ENCODE measurements around the gene INTS13.
A peak's percentile ranks its signal among the peaks of the same experiment; 100 is the strongest.
"Not testable (repeated sequence)": the region's sequence is repeated elsewhere in the genome, so short reads cannot be mapped to it uniquely, and the experiment has no call there.

The INTS13 gene

GRCh38 chr12:26878661-26879119 is 59.1 kb downstream of the INTS13 start:
- DNase-seq = peak; percentile 10 to 81 (median 53)
- intact Hi-C loops (cut with DNase I) = no loop called here

DNA sequence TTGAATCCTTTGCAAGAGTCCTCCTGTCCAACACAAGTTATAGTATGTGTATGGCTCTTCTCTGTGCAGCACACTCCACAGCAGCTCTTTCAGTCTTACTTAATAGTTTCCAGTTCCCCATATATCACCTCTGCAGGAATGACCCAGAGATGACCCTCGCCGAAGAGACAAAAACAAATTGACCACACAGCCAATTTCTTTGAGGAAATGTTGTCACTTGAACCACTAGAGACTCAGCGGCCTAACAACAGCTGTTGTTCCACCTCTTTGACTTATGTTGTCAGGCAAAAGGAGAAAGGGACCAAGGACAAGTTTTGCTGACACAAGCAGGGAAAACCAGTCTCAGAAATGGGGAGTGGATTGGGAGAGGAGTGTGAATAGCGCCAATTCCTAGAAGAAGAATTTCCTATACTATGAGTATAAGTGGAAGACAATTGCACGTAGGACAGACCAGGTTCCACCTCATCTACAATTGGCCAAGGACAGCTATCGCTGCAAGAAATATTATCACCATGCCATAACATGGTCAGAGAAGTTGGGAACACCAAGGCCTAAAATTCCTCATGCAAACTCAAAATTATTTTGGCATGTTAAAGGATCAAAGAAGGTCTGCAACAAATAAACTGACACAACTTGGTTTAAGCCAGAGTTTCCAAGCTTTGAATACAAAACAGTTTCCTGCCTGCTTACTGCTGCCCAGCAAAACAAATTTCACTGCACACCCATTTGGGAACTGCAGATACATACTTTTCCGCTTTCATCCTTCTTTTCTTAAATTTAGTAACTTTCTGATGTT is 63.1 kb downstream of the INTS13 start:
- intact Hi-C loops (cut with DNase I) = no loop called here
- no peak for DNase-seq

GRCh38 chr12:26872625-26873024 is 65.2 kb downstream of the INTS13 start:
- intact Hi-C loops (cut with DNase I) = no loop called here
- no peak for DNase-seq

DNA sequence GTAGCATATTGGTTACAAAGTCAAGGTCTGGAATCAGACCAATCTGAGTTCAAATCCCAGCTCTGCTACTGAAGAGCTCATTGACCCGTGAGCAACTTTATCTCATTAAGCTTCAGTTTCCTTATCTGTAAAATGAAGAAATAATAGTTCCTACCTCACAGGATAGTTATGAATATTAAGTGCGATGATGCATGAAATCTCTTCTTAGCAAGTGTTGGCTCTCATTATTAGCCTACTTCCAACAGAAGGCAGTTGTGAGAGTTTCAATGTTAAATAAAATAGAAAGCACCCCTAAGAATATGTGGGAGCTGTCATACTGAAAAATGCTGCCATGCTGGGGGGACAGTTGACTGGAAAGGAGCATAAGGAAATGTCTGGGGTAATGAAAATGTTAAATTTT is 65.8 kb downstream of the INTS13 start:
- intact Hi-C loops (cut with DNase I) = no loop called here
- DNase-seq = no peak

DNA sequence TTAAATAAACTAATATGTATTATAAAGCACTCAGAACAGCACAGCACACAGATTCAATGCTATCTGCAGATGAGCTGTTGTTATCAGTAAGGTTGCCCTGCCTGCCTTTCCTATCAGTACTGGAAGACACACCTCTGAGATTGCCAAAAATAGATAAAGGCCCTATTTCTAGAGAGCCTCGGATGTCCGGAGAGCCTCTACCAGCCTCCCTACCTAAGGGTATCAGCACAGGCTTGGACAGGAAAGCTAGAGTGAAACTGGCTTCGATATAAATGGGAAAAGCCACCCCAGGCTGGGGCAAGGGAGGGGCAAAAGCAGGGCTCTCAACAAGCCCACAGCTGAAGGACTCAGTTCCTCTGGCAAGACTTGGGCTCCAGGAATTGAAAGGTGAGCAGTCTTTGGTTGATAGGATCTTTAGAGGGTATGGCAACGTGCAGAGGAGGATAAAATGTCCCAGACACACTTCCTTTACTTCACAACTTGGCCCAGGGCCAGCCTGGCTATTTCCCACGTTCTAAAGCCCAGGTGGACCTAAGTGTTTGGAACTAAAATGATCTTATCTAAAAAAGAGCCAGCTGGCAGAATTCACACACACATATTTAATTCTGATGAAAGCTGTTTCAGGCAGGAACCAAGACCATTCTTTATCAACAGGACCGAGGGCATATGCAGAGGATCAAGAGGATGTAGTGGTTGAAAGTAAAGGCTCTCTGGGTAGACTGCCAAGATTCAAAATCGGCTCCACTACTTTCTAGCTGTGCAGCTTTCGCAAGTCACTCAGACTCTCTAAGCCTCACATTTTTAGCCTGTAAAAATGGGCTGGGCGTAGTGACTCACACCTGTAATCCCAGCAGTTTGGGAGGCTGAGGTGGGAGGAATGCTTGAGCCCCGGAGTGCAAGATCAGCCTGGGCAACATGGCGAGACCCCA is 67.0 kb downstream of the INTS13 start:
- DNase-seq = peak in 33 of 42 donors; percentile 4 to 79 (median 29)
- intact Hi-C loops (cut with DNase I) = no loop called here

DNA sequence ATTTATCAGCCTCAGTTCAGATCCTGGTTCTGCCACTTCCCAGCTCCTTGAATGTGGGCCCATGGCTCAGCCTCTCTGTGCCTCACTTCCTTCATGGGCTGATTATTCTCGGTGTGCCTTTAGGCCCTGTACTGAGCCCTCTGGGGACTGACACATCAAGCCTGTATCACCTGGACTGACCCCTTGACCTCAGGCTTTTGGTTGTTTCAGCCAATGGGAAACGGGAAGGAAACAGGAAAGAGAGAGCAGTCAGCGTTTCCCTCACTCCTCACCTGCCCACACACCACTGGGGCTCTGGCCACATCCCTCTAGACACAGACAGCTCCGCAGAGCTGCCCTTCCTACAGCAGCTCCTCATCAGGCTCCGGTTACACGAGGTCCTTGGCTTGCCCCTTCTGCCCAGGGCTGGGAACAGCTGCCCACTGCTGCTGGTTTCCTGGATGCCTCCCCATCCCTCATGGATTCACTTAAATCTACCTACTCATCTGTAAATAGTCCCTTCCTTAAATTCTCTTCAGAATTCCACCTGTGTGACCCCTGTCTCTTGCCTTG is 67.8 kb downstream of the INTS13 start:
- DNase-seq = no peak
- intact Hi-C loops (cut with DNase I) = no loop called here

DNA sequence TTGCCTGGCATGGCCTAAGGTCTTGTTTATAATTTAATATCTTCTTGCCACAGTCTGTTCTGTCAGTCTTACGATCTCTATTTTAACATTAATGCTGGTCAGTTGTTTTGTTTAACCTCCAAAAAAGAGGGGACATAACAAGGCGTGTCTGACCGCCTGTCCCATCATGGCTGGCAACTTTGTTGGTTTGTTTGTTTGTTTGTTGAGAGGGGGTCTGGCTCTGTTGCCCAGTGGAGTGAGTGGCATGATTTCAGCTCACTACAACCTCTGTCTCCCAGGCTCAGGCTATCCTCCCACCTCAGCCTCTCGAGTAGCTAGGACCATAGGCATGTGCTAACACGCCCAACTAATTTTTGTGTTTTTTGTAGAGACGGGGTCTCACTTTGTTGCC is 68.7 kb downstream of the INTS13 start:
- no peak for DNase-seq
- intact Hi-C loops (cut with DNase I) = no loop called here

DNA sequence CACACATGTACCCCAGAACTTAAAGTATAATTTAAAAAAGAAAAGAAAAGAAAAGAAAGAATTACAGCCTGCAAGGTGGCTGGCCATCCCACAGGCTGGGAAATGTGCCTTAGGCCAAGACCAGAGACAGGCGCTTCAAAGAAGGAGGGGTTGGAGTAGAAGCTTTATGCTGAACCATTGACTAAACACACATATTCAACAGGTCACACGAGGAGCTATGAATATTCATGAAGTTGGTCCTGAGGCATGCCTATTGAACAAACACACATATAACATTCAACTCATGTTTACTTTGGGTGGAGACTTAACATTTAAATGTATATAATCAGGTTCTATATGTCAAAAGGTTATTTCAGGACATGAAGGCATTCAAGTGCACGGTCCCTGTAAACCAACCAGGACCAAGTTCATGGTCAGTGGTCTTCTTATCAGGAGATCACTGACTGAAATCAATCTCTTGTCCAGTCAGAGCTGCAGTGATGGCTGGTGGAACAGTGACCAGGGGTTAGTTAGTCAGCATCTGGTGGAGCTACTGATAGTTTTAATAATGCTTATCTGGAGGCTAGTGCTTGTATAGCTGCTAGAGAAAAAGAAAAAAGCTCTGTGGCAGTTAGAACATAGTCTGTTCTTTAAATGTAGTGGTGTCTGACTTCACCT is 69.2 kb downstream of the INTS13 start:
- no peak for DNase-seq
- intact Hi-C loops (cut with DNase I) = no loop called here

- DNase-seq = no peak
- intact Hi-C loops (cut with DNase I) = no loop called here
These were observed 70.7 kb downstream of the INTS13 start for GRCh38 chr12:26867080-26867479.

DNA sequence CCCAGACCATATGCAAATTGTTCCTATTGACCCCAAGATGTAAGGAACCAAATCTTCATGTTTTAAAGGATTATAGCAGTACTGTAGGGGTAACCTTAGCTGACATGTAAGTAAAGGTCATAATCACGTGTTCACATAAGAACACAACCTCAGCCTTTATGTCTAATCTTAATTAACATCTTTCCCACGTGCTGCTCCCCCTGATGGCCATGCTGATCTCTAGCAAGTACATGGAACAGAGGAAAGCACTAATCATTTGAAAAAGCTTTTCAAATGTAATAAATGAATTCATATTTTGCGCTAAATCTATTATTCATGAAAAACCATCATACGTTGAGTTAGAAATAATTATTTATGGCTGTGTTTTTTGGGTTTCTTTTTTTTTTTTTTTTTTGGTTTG is 74.3 kb downstream of the INTS13 start:
- intact Hi-C loops (cut with DNase I) = no loop called here
- DNase-seq = no peak

DNA sequence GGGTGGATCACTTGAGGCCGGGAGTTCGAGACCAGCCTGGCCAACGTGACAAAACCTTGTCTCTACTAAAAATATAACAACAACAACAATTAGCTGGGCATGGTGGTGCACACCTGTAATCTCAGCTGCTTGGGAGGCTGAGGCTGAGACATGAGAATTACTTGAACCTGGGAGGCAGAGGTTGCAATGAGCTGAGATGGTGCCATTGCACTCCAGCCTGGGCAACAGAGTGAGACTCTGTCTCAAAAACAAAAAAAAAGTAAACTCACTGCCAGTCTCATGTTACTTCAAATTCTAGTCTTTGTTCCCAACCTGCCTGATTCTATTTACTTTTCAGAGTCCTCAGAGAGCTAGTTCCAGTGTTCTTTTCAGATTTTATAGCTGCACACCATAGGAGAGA is 75.0 kb downstream of the INTS13 start:
- intact Hi-C loops (cut with DNase I); DNase-seq: not testable (repeated sequence)

GRCh38 chr12:26861690-26862089 is 76.1 kb downstream of the INTS13 start:
- intact Hi-C loops (cut with DNase I) = no loop called here
- DNase-seq = no peak

DNA sequence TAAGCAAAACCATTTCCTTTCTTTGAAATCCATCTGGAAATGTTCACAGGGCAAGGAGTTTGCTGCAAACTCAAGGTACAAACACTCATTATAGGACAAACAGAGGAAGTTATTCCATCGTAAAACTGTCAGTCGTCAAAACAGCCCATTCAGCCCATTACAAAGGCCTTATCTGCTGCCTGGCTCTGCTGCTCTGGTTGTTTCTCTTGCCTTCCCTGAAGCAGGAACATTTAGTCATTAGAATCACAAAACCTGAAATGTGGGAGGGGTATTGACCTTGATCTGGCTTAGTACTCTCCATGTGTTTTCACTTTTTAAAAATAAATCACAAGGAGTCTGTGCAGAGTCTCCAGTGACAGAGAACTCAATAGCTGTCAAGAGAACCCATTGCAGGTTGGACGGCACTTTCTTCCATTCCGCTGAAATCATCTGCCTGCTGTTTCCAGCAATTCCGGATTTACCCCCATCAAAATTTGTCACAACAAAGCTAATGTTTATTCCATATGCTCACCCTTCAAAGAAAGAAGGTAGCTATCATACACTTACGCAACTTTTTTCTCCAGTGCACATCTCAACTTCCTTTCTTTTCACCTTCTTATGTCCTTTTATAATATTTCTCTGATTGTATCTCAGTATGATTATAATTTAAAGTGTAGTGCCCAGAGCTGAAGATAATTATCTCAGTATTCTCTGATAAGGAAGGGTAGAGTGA is 80.2 kb downstream of the INTS13 start:
- intact Hi-C loops (cut with DNase I) = loop anchor here (10.0 kb wide), 2 partner anchors 77 to 157 kb away; partner anchors contain the start of genes FGFR1OP2, INTS13 and TM7SF3

GRCh38 chr12:26855337-26855736 is 82.4 kb downstream of the INTS13 start:
- no peak for DNase-seq
- intact Hi-C loops (cut with DNase I) = loop anchor here (10.0 kb wide), 2 partner anchors 79 to 159 kb away; partner anchors contain the start of genes FGFR1OP2, INTS13 and TM7SF3

More for the DNA sequence above, 80.2 kb downstream of the INTS13 start:
- DNase-seq = no peak

All from head of caudate nucleus (tissue), 42 donors.